GM12878 (cell line): Measurements from ENCODE around the gene IL1B. TPM values are rescaled to one million over a fixed set of nuclear protein-coding genes. Genes with fewer than 3 reads are reported as not detected.

Source experiments
- ATF2 ChIP-seq: IDR thresholded peaks from 2 replicates; pipeline ENCODE4 v1.6.1; 2012; ENCODE audit warnings: low read length, inconsistent platforms
- BCL3 ChIP-seq: IDR thresholded peaks from 2 replicates; pipeline ENCODE4 v1.6.1; 2011; ENCODE audit warnings: borderline replicate concordance, low read depth, mild to moderate bottlenecking, moderate library complexity, low read length; ENCODE audit not compliant: insufficient read depth, poor library complexity, severe bottlenecking
- BHLHE40 ChIP-seq, 2 experiments: fragments of 450-650 bp in 1 of 2; IDR thresholded peaks; 2 replicates each; pipeline ENCODE4 v1.6.1; 2011 to 2017; ENCODE audit warnings: low read depth in 2 of 2, borderline replicate concordance in 1 of 2, improper control_type of control experiment in 1 of 2, low read length in 1 of 2, mild to moderate bottlenecking in 1 of 2
- BMI1 ChIP-seq: fragments of 450-650 bp; IDR thresholded peaks from 2 replicates; pipeline ENCODE4 v1.6.1; 2016; ENCODE audit warnings: mild to moderate bottlenecking, moderate library complexity, borderline replicate concordance
- CHD4 ChIP-seq: fragments of 200-600 bp; sonication (generic); IDR thresholded peaks from 2 replicates; pipeline ENCODE4 v1.6.1; 2016; ENCODE audit warnings: mild to moderate bottlenecking
- DPF2 ChIP-seq: fragments of 450-650 bp; IDR thresholded peaks from 2 replicates; pipeline ENCODE4 v1.6.1; 2017; ENCODE audit warnings: mild to moderate bottlenecking
- ETV6 ChIP-seq, 2 experiments: fragments of 450-650 bp in 1 of 2; IDR thresholded peaks in 1 of 2; conservative IDR thresholded peaks in 1 of 2; 2 replicates each; pipeline ENCODE4 v1.6.1; 2014; ENCODE audit warnings: antibody characterized with exemption in 1 of 2, borderline replicate concordance in 1 of 2, low read depth in 1 of 2, mild to moderate bottlenecking in 1 of 2, moderate library complexity in 1 of 2
- IKZF2 ChIP-seq, 2 experiments: fragments of 450-650 bp; IDR thresholded peaks; 2 replicates each; pipeline ENCODE4 v1.6.1; 2017; ENCODE audit warnings: mild to moderate bottlenecking in 2 of 2, moderate library complexity in 2 of 2
- KLF5 ChIP-seq: fragments of 450-650 bp; IDR thresholded peaks from 2 replicates; pipeline ENCODE4 v1.6.1; 2014; ENCODE audit warnings: mild to moderate bottlenecking; ENCODE audit not compliant: partially characterized antibody
- MXI1 ChIP-seq: fragments of 150-350 bp; IDR thresholded peaks from 2 replicates; pipeline ENCODE4 v1.6.1; 2011; ENCODE audit warnings: low read depth, mild to moderate bottlenecking, inconsistent platforms, low read length, improper control_type of control experiment
- NFYB ChIP-seq: IDR thresholded peaks from 2 replicates; pipeline ENCODE4 v1.6.1; 2011; ENCODE audit warnings: low read depth, mild to moderate bottlenecking, low read length, improper control_type of control experiment, moderate library complexity; ENCODE audit not compliant: insufficient read depth
- NKRF ChIP-seq: fragments of 450-650 bp; conservative IDR thresholded peaks from 2 replicates; pipeline ENCODE4 v1.6.1; 2017; ENCODE audit warnings: mild to moderate bottlenecking, moderate library complexity
- NR2C1 ChIP-seq: fragments of 450-650 bp; IDR thresholded peaks from 2 replicates; pipeline ENCODE4 v1.6.1; 2017; ENCODE audit warnings: antibody characterized with exemption, mild to moderate bottlenecking, moderate library complexity
- NRF1 ChIP-seq: conservative IDR thresholded peaks from 2 replicates; pipeline ENCODE4 v1.6.1; 2011; ENCODE audit warnings: mild to moderate bottlenecking, low read depth, low read length, improper control_type of control experiment
- RAD21 ChIP-seq: IDR thresholded peaks from 2 replicates; pipeline ENCODE4 v1.6.1; 2011; ENCODE audit warnings: mild to moderate bottlenecking, low read depth, low read length, moderate library complexity; ENCODE audit not compliant: insufficient read depth
- RAD51 ChIP-seq: fragments of 450-650 bp; IDR thresholded peaks from 2 replicates; pipeline ENCODE4 v1.6.1; 2016; ENCODE audit warnings: moderate library complexity, mild to moderate bottlenecking, inconsistent platforms
- RB1 ChIP-seq: fragments of 450-650 bp; formaldehyde crosslinking; IDR thresholded peaks from 2 replicates; pipeline ENCODE4 v1.6.1; 2017; ENCODE audit warnings: mild to moderate bottlenecking, borderline replicate concordance
- REST ChIP-seq: IDR thresholded peaks from 2 replicates; pipeline ENCODE4 v1.6.1; 2012; ENCODE audit warnings: mild to moderate bottlenecking, low read depth, low read length
- ZNF207 ChIP-seq: fragments of 450-650 bp; IDR thresholded peaks from 2 replicates; pipeline ENCODE4 v1.6.1; 2014; ENCODE audit warnings: antibody characterized with exemption, mild to moderate bottlenecking, borderline replicate concordance
- ZNF384 ChIP-seq: IDR thresholded peaks from 2 replicates; pipeline ENCODE4 v1.6.1; 2012; ENCODE audit warnings: low read depth, mild to moderate bottlenecking, low read length, improper control_type of control experiment, borderline replicate concordance
- polyA plus RNA-seq, 11 experiments: library from polyadenylated mRNA; depleted of rRNA in 4 of 11; unstranded in 6 of 11; stranded (reverse) in 5 of 11; fragments of >200 nt; fragmentation: Nextera tagmentation in 4 of 11; fragmentation: Illumina TruSeq in 1 of 11; extraction: Ambion mirVana in 4 of 11; extraction: Trizol in 1 of 11; gene quantifications; 1 replicate in 1 of 11; 2 replicates in 10 of 11; pipeline versions ENCODE4 v1.2.1 to v1.2.3, GENCODE V29; 2011 to 2016; ENCODE audit warnings: inconsistent platforms in 2 of 11, missing spikeins in 2 of 11, low read depth in 1 of 11
- total RNA-seq, 4 experiments: library from RNA; depleted of rRNA in 3 of 4; stranded (reverse); fragments of >200 nt in 3 of 4; fragmentation: Illumina TruSeq in 1 of 4; extraction: Trizol in 1 of 4; gene quantifications; 2 replicates each; pipeline versions ENCODE4 v1.2.1 to v1.2.3, GENCODE V29; 2013 to 2021

IL1B gene
- total and polyA plus RNA-seq, 10 of the 15 experiments (the other 5 are each of a cell fraction or from before 2014, with no cell fraction given) = 0.20 to 1.6 (median 0.84) TPM

- TF ChIP-seq REST (no peak), KLF5 (no peak), ATF2 (peak; percentile 80), BHLHE40 (IDR thresholded peaks at IDR 0.05; ENCODE audit: borderline replicate concordance in 1 of 2, low read depth in 2 of 2, low read length in 1 of 2) (peak; percentile 29 to 70; a peak in 2 of 4 replicates), RB1 (peak; percentile 59; the same call in 1 of the 2 replicates), RAD51 (no peak), ZNF207 (no peak), RAD21 (no peak), MXI1 (no peak), BMI1 (no peak), ETV6 (conservative IDR thresholded peaks at IDR 0.05 in 1 of 2, IDR thresholded peaks at IDR 0.05 in 1 of 2; ENCODE audit: borderline replicate concordance in 1 of 2, low read depth in 1 of 2) (peak in 1 of 2 experiments; percentile 74; a peak in 2 of 4 replicates), ZNF384 (no peak), DPF2 (peak; percentile 75), NR2C1 (peak; percentile 85), IKZF2 (IDR thresholded peaks at IDR 0.05) (peak; percentile 92 to 93), NFYB (no peak), CHD4 (no peak), BCL3 (peak; percentile 82), NRF1 (no peak), NKRF (0 out of 2 replicates have a peak, but pooled peaks have one; percentile 11)
Measured at GRCh38 chr2:112821142-112821541, 15.4 kb downstream of the IL1B start (continued).
